RWPE2 (cell line): ENCODE measurements around the gene ING3.
"Not testable (repeated sequence)": the region's sequence is repeated elsewhere in the genome, so short reads cannot be mapped to it uniquely, and the experiment has no call there.

ENCODE experiments used
- ATAC-seq: fragments of 200-7000 bp; cut with Tn5 transposase; 3 replicates; pipeline ENCODE4 v1.9.1; 2021; ENCODE audit warnings: low read depth
- DNase-seq: peaks from one replicate; pipeline ENCODE4 v3.0.0-alpha.2; 2020; ENCODE audit warnings: low spot score
- H3K27ac ChIP-seq: fragments of 450-650 bp; 2 replicates; pipeline ENCODE4 v1.5.1; 2017; ENCODE audit warnings: mild to moderate bottlenecking; ENCODE audit not compliant: poor library complexity, severe bottlenecking
- H3K27me3 ChIP-seq: fragments of 250-450 bp; sonication (Bioruptor Pico); 2 replicates; pipeline ENCODE4 v1.5.1; 2021; ENCODE audit warnings: mild to moderate bottlenecking, moderate library complexity; ENCODE audit not compliant: insufficient read depth, poor library complexity, severe bottlenecking
- H3K36me3 ChIP-seq: fragments of 250-450 bp; sonication (Bioruptor Pico); 2 replicates; pipeline ENCODE4 v1.5.1; 2020; ENCODE audit warnings: low read depth, mild to moderate bottlenecking, moderate library complexity
- H3K4me1 ChIP-seq: fragments of 250-450 bp; sonication (Bioruptor Pico); 2 replicates; pipeline ENCODE4 v1.5.1; 2021; ENCODE audit warnings: mild to moderate bottlenecking, moderate library complexity; ENCODE audit not compliant: insufficient read depth, poor library complexity, severe bottlenecking
- H3K4me3 ChIP-seq: fragments of 250-450 bp; sonication (Bioruptor Pico); 2 replicates; pipeline ENCODE4 v1.5.1; 2021; ENCODE audit warnings: mild to moderate bottlenecking, moderate library complexity; ENCODE audit not compliant: severe bottlenecking
- H3K9me3 ChIP-seq: fragments of 250-450 bp; sonication (Bioruptor Pico); 2 replicates; pipeline ENCODE4 v1.5.1; 2021; ENCODE audit warnings: mild to moderate bottlenecking, moderate library complexity; ENCODE audit not compliant: severe bottlenecking
- TF ChIP-seq, protein P1 (sequence below): fragments of 450-650 bp; IDR thresholded peaks from one replicate; pipeline ENCODE4 v1.5.1; 2017; ENCODE audit warnings: mild to moderate bottlenecking, moderate library complexity; ENCODE audit not compliant: poor library complexity, severe bottlenecking

Gene ING3

GRCh38 chr7:120973849-120974248, 23.3 kb downstream of the ING3 start:
- Histone ChIP-seq H3K27ac (no peak overlapping the region), H3K4me1 (no peaks in the 10 kb centered on the region), H3K27me3 (no peaks in the 10 kb centered on the region), H3K36me3 (peaks cover 58% of the 10 kb centered on the region), H3K9me3 (no peaks in the 10 kb centered on the region), H3K4me3 (no peak overlapping the region)
- ATAC-seq, result no peak
- DNase-seq, result no peak
- TF ChIP-seq, protein P1, sequence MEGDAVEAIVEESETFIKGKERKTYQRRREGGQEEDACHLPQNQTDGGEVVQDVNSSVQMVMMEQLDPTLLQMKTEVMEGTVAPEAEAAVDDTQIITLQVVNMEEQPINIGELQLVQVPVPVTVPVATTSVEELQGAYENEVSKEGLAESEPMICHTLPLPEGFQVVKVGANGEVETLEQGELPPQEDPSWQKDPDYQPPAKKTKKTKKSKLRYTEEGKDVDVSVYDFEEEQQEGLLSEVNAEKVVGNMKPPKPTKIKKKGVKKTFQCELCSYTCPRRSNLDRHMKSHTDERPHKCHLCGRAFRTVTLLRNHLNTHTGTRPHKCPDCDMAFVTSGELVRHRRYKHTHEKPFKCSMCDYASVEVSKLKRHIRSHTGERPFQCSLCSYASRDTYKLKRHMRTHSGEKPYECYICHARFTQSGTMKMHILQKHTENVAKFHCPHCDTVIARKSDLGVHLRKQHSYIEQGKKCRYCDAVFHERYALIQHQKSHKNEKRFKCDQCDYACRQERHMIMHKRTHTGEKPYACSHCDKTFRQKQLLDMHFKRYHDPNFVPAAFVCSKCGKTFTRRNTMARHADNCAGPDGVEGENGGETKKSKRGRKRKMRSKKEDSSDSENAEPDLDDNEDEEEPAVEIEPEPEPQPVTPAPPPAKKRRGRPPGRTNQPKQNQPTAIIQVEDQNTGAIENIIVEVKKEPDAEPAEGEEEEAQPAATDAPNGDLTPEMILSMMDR, result no peak

DNA sequence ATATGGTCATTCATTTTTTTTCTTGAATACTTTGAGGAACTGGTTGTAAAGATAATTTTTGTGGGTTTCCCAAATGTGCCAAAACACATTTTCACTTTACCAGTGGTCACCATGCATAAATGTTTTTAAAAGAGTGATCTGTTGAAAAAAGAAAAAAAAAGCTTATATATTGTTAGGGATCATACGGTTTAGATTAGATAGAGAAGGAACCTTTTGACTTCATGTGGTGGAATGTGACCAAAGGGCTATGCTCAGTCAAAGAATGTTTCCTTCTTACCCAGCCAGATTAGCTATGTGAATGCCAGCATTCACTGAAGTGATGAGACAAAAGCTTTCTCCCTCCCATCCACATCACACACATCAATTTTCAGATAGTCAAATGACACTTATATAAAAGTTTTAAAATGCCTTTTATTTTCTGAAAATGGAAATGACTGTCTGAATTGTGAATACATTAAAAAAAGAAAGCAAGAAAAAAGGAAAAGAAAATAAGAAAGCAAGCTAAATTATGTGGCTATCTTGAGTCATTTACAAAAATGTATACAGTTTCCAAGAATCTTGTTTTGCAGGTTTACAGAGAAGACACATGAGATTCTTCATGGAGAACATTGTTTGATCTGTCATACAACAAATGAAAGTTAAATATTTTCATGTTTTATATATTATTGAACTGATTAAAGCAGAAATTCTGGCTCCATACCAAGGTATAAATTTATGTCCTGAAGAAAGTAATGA, 29.4 kb downstream of the ING3 start:
- TF ChIP-seq, protein P1, result no peak
- Histone ChIP-seq H3K36me3 (peaks cover 6% of the 10 kb centered on the region; the same call in 1 of the 2 replicates), H3K4me3 (no peak overlapping the region), H3K9me3 (no peaks in the 10 kb centered on the region), H3K27ac (no peak overlapping the region), H3K4me1 (no peaks in the 10 kb centered on the region), H3K27me3 (no peaks in the 10 kb centered on the region)
- DNase-seq, result no peak
- ATAC-seq, result no peak

GRCh38 chr7:120981117-120981516, 30.5 kb downstream of the ING3 start:
- TF ChIP-seq, protein P1, result no peak
- Histone ChIP-seq H3K4me3 (no peak overlapping the region), H3K27ac (no peak overlapping the region), H3K27me3 (no peaks in the 10 kb centered on the region), H3K4me1 (no peaks in the 10 kb centered on the region), H3K9me3 (no peaks in the 10 kb centered on the region), H3K36me3 (peaks cover 6% of the 10 kb centered on the region; the same call in 1 of the 2 replicates)
- ATAC-seq, result no peak
- DNase-seq, result no peak

- Histone ChIP-seq H3K27me3 (no peaks in the 10 kb centered on the region), H3K4me3 (no peak overlapping the region), H3K36me3 (no peaks in the 10 kb centered on the region), H3K4me1 (no peaks in the 10 kb centered on the region), H3K27ac (no peak overlapping the region), H3K9me3 (no peaks in the 10 kb centered on the region)
- TF ChIP-seq, protein P1, result no peak
- ATAC-seq (peak; percentile 55; the same call in 2 of the 3 replicates), DNase-seq (no peak)
Measured at GRCh38 chr7:120981888-120982615, 31.5 kb downstream of the ING3 start.

DNA sequence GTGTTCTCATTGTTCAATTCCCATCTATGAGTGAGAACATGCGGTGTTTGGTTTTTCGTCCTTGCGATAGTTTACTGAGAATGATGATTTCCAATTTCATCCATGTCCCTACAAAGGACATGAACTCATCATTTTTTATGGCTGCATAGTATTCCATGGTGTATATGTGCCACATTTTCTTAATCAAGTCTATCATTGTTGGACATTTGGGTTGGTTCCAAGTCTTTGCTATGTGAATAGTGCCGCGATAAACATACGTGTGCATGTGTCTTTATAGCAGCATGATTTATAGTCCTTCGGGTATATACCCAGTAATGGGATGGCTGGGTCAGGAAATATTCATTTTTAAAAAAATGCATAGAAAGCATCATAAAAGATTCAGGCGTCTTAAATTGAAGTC, 33.0 kb downstream of the ING3 start:
- not testable (repeated sequence) for H3K4me3 ChIP-seq, H3K27ac ChIP-seq, ATAC-seq

More for the DNA sequence above, 33.0 kb downstream of the ING3 start:
- H3K27me3 ChIP-seq, H3K36me3 ChIP-seq, H3K9me3 ChIP-seq, H3K4me1 ChIP-seq, DNase-seq: not testable (repeated sequence)
